Esophagus squamous epithelium (tissue), 5 donors: ENCODE results near the gene FHIT. TPM values are rescaled to one million over a fixed set of nuclear protein-coding genes. Genes with fewer than 3 reads are reported as not detected.

ENCODE experiments used
- DNase-seq: peaks from one replicate; lab custom pipeline; 2025; lab: John Stamatoyannopoulos, UW
- H3K27ac ChIP-seq, 4 donors: fragments of 200-600 bp; sonication (generic); one replicate each; pipeline ENCODE4 v1.5.1; 2016 to 2019; ENCODE audit warnings: mild to moderate bottlenecking in 1 of 4
- H3K27me3 ChIP-seq, 4 donors: fragments of 200-600 bp; sonication (generic); 1 replicate in 3 of 4; 2 replicates in 1 of 4; pipeline versions ENCODE4 v1.5.1 to v1.6.0; 2017 to 2021; ENCODE audit warnings: antibody characterized with exemption in 1 of 4
- H3K36me3 ChIP-seq, 3 donors: fragments of 200-600 bp; sonication (generic); one replicate each; pipeline ENCODE4 v1.5.1; 2016 to 2019
- H3K4me1 ChIP-seq, 3 donors: fragments of 200-600 bp; sonication (generic); one replicate each; pipeline ENCODE4 v1.5.1; 2017 to 2019
- H3K4me3 ChIP-seq, 4 donors: fragments of 200-600 bp; sonication (generic); 1 replicate in 3 of 4; 2 replicates in 1 of 4; pipeline ENCODE4 v1.5.1; 2016 to 2019; ENCODE audit warnings: mild to moderate bottlenecking in 2 of 4, moderate library complexity in 1 of 4
- H3K9me3 ChIP-seq, 3 donors: fragments of 200-600 bp; sonication (generic); one replicate each; pipeline ENCODE4 v1.5.1; 2016 to 2019
- POLR2A ChIP-seq, 4 donors: fragments of 450-650 bp; IDR thresholded peaks; one replicate each; pipeline ENCODE4 v1.6.1; 2017; ENCODE audit warnings: antibody characterized with exemption in 4 of 4, mild to moderate bottlenecking in 4 of 4, moderate library complexity in 3 of 4
- WGBS, 2 donors: methylation state at CpG; one replicate each; pipeline ENCODE4 v1.1.5; 2018; 5-methylcytosine and 5-hydroxymethylcytosine counted together
- intact Hi-C: fragments of 100-400 bp; cut with DNase I; formaldehyde crosslinking; loops from one replicate; pipeline ENCODE4 v1.15.0; 2022
- total RNA-seq, 4 donors: library from RNA; depleted of rRNA; stranded (reverse); fragments of >200 nt; gene quantifications; one replicate each; pipeline ENCODE4 v1.1.0, GENCODE V29; 2016
- TF ChIP-seq, protein P1 (sequence below), 6 experiments: fragments of 450-650 bp in 4 of 6; fragments of 200-600 bp in 2 of 6; sonication (generic) in 2 of 6; IDR thresholded peaks; one replicate each; pipeline ENCODE4 v1.5.1; 2016 to 2019; ENCODE audit warnings: antibody characterized with exemption in 6 of 6, mild to moderate bottlenecking in 4 of 6, moderate library complexity in 4 of 6
- donor health status: DM: yes; HTN: yes; CAD: no.

Gene FHIT
- total RNA-seq, 4 donors from 2014 or later: 0.64 to 5.7 (median 3.1) TPM

DNA sequence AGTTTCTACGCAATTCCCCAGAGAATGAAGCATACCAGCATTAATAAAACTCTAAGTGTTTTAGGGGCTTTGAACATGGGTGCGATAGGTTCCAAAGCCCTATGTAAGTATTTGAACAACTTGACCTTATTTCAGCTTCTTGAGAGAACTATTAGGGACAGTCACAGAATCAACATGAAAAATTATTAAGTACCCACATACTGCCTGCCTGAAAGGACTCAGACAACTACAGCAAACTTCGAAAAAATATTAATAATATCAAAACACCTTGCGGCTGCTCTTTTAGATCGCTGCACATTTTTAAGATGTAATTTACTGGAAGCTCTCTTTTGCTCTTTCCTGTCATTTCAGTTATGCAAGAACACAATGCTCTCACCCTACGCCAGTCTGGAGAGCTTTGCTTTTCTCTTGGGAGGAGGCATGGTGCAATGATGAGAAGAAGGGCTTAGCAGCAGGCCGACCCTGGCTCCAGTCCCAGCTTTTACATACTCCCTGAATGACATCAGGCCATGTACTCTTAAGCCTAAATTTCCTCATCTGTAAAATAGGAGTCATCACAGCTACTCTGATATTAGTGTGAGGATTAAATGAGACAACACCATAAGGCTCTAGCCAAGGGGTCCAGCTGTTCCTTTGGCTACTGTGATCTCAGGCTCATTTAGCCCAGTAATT lies 640.7 kb downstream of the FHIT start:
- H3K4me1 ChIP-seq: peaks cover 0 to 23% (median 16%) of the 10 kb centered on the region in 3 donors
- no peak overlapping the region for H3K4me3 ChIP-seq
- no peaks in the 10 kb centered on the region for H3K9me3 ChIP-seq
- no peaks in the 10 kb centered on the region for H3K36me3 ChIP-seq
- TF ChIP-seq, protein P1, sequence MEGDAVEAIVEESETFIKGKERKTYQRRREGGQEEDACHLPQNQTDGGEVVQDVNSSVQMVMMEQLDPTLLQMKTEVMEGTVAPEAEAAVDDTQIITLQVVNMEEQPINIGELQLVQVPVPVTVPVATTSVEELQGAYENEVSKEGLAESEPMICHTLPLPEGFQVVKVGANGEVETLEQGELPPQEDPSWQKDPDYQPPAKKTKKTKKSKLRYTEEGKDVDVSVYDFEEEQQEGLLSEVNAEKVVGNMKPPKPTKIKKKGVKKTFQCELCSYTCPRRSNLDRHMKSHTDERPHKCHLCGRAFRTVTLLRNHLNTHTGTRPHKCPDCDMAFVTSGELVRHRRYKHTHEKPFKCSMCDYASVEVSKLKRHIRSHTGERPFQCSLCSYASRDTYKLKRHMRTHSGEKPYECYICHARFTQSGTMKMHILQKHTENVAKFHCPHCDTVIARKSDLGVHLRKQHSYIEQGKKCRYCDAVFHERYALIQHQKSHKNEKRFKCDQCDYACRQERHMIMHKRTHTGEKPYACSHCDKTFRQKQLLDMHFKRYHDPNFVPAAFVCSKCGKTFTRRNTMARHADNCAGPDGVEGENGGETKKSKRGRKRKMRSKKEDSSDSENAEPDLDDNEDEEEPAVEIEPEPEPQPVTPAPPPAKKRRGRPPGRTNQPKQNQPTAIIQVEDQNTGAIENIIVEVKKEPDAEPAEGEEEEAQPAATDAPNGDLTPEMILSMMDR (IDR thresholded peaks at IDR 0.05): no peak
- TF ChIP-seq POLR2A (IDR thresholded peaks at IDR 0.05): no peak
- intact Hi-C loops: no loop called here
- WGBS, 2 donors: 52 to 58% methylated on average over 7 of the region's 7 CpGs
- DNase-seq: peak; percentile 6
- H3K27me3 ChIP-seq: no peaks in the 10 kb centered on the region
- H3K27ac ChIP-seq: peak overlapping the region in 2 of 4 donors; percentile 28 to 34

DNA sequence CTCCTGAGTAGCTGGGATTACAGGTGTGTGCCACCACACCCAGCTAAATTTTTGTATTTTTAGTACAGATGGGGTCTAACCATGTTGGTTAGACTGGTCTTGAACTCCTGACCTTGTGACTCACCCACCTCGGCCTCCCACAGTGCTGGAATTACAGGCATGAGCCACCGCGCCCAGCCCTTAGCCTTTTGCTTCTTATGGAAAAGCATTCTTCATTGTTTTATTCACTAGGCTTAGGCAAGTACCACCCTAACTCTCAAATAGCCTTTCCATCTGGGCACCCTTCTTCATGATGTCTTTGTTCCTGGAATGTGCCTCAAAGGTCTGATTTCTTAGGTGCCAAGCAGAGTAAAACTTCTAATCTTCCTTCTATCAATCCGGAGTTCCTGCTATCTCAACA lies 641.8 kb downstream of the FHIT start:
- Histone ChIP-seq H3K4me3 (no peak overlapping the region), H3K36me3 (no peaks in the 10 kb centered on the region), H3K27ac (no peak overlapping the region), H3K4me1 (peaks cover 0 to 23% (median 16%) of the 10 kb centered on the region in 3 donors), H3K27me3 (no peaks in the 10 kb centered on the region), H3K9me3 (no peaks in the 10 kb centered on the region)
- TF ChIP-seq POLR2A (IDR thresholded peaks at IDR 0.05): no peak
- TF ChIP-seq, protein P1 (IDR thresholded peaks at IDR 0.05): no peak
- 62 to 65% methylated on average over 4 of the region's 4 CpGs for WGBS, 2 donors
- no peak for DNase-seq
- intact Hi-C loops: no loop called here

DNA sequence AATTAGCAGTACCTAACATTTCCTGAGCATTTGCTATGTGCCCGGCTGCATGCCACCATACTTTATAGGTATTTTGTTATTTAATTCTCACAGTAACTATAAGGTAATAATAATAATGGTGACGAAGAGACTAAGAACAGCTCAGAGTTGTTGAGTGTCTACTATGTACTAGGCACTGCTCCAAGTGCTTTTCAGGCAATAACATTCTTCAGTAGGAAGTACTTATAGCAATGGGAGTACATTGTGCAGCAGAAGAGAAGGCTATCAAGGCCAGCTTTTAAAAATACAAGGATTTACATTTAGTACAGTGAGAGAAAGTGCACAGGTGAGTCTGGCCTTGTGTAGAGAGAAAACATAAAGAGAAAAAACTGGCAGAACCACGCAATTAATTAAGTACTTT lies 647.4 kb downstream of the FHIT start:
- Histone ChIP-seq H3K4me1 (peaks cover 0 to 1% (median 0%) of the 10 kb centered on the region in 3 donors), H3K27me3 (no peaks in the 10 kb centered on the region), H3K9me3 (no peaks in the 10 kb centered on the region), H3K27ac (no peak overlapping the region), H3K36me3 (no peaks in the 10 kb centered on the region), H3K4me3 (no peak overlapping the region)
- DNase-seq: no peak
- intact Hi-C loops: no loop called here
- WGBS, 2 donors: 75 to 93% methylated on average over 3 of the region's 3 CpGs
- no peak for TF ChIP-seq POLR2A (IDR thresholded peaks at IDR 0.05)
- TF ChIP-seq, protein P1 (IDR thresholded peaks at IDR 0.05): no peak

DNA sequence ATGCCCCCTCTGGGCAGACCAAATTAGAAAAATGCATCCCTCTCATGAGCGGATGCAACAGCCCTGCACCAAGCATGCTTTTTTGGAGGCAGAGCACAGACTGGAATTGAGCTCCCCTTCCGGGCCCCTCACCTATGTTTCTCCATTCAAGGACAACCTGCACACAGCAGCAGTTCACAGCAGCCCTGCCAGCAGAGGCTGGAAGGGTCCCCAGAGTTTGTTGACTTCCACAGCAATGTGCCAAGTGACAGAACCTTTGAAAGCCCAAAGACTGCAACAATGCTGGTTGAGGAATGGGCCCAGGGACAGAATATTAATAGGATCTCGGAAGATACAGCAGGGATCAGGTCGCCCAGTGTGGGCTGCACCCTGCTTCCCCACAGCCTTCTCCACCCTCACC lies 650.4 kb downstream of the FHIT start:
- H3K4me1 ChIP-seq: peaks cover 0 to 7% (median 0%) of the 10 kb centered on the region in 3 donors
- no peak for TF ChIP-seq POLR2A (IDR thresholded peaks at IDR 0.05)
- TF ChIP-seq, protein P1 (IDR thresholded peaks at IDR 0.05): no peak
- WGBS, 2 donors: 90 to 100% methylated on average over 3 to 4 of the region's 4 CpGs
- no peak overlapping the region for H3K27ac ChIP-seq
- H3K9me3 ChIP-seq: no peaks in the 10 kb centered on the region
- H3K4me3 ChIP-seq: no peak overlapping the region
- H3K27me3 ChIP-seq: no peaks in the 10 kb centered on the region
- DNase-seq: no peak
- intact Hi-C loops: no loop called here
- H3K36me3 ChIP-seq: no peaks in the 10 kb centered on the region

DNA sequence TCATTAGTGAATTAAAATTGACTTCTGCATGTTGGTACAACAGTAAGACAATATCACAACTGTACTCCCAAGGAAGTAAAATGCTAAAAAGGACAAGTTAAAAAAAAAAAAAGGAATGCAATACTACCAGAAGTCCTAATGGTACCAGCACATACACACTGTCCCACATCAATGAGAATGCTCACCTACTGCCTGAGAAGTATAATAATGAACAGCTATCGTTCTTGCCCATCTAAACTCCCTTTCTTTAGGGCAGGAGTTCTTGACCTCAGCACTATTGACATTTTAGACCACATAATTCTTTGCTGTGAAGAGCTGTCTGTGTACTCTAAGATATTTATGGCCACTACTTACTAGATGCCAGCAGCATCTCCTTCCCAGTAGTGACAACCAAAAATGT lies 651.7 kb downstream of the FHIT start:
- 60 to 63% methylated on average over 1 of the region's 1 CpG for WGBS, 2 donors
- Histone ChIP-seq H3K4me1 (peaks cover 0 to 10% (median 2%) of the 10 kb centered on the region in 3 donors), H3K36me3 (no peaks in the 10 kb centered on the region), H3K4me3 (no peak overlapping the region), H3K27me3 (no peaks in the 10 kb centered on the region), H3K27ac (no peak overlapping the region), H3K9me3 (no peaks in the 10 kb centered on the region)
- intact Hi-C loops: no loop called here
- TF ChIP-seq, protein P1 (IDR thresholded peaks at IDR 0.05): no peak
- no peak for TF ChIP-seq POLR2A (IDR thresholded peaks at IDR 0.05)
- DNase-seq: no peak
